OCI-LY3 (cell line): Measurements from ENCODE around the gene SLC26A1.

Experiments
- EZH2phosphoT487 ChIP-seq: fragments of 200-600 bp; shearing (Covaris generic); IDR thresholded peaks from 2 replicates; pipeline ENCODE4 v1.6.1; 2018; ENCODE audit warnings: antibody characterized with exemption, mixed run types, low read depth
- TF ChIP-seq, protein P1 (sequence below): fragments of 200-600, 300-600 bp; sonication (generic); IDR thresholded peaks from 2 replicates; pipeline ENCODE4 v1.5.1; 2014; ENCODE audit warnings: antibody characterized with exemption, low read length, low read depth

DNA sequence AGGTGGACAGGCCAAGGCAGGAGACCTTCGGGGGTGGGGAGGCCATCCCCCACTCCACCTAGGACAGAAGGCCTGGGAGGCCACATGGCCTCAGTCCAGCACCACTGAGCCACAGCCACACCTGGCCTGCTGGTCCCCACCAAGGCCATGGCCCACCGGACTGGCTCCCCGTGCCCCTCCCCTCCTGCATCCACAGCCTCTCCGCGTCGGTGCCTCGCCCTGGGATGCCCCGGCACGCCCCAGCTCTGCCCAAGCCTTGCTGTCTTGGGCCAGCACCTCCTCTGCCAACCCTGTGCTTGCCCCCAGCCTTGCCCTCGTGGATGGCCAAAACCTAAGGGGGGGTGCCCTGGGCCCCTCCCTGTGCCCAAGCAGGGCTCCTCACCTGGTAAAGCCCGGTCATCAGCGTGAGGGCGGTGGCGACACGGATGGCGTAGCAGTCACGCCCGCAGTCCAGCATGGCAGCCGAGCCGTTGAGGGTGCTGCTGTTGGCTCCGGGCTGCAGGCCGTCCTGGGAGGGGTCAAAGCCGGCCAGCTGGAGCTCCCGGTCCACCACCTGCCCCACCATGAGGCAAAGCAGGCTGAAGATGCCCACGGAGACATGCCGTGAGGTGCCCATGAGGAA is 2.3 kb downstream of the SLC26A1 start:
- TF ChIP-seq, protein P1, sequence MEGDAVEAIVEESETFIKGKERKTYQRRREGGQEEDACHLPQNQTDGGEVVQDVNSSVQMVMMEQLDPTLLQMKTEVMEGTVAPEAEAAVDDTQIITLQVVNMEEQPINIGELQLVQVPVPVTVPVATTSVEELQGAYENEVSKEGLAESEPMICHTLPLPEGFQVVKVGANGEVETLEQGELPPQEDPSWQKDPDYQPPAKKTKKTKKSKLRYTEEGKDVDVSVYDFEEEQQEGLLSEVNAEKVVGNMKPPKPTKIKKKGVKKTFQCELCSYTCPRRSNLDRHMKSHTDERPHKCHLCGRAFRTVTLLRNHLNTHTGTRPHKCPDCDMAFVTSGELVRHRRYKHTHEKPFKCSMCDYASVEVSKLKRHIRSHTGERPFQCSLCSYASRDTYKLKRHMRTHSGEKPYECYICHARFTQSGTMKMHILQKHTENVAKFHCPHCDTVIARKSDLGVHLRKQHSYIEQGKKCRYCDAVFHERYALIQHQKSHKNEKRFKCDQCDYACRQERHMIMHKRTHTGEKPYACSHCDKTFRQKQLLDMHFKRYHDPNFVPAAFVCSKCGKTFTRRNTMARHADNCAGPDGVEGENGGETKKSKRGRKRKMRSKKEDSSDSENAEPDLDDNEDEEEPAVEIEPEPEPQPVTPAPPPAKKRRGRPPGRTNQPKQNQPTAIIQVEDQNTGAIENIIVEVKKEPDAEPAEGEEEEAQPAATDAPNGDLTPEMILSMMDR: no peak
- TF ChIP-seq EZH2phosphoT487: no peak
